Left ventricle myocardium inferior (tissue), 1 donor: ENCODE results near the gene KCNK3. TPM values are rescaled to one million over a fixed set of nuclear protein-coding genes. Genes with fewer than 3 reads are reported as not detected.

Experiments used
- DNase-seq: peaks from one replicate; pipeline ENCODE4 v3.0.0-alpha.2; 2020
- H3K27ac ChIP-seq: fragments of 200-600 bp; replicated peaks from 2 replicates; pipeline ENCODE4 v1.8.0; 2021
- H3K27me3 ChIP-seq: fragments of 200-600 bp; 2 replicates; pipeline ENCODE4 v1.8.0; 2021; ENCODE audit warnings: low read depth
- H3K36me3 ChIP-seq: fragments of 200-600 bp; 2 replicates; pipeline ENCODE4 v1.8.0; 2021
- H3K4me1 ChIP-seq: fragments of 200-600 bp; 2 replicates; pipeline ENCODE4 v1.8.0; 2021
- H3K4me3 ChIP-seq: fragments of 200-600 bp; 2 replicates; pipeline ENCODE4 v1.8.0; 2021; ENCODE audit warnings: mild to moderate bottlenecking, moderate library complexity
- H3K9me3 ChIP-seq: fragments of 200-600 bp; replicated peaks from 2 replicates; pipeline ENCODE4 v1.8.0; 2021
- CTCF ChIP-seq: fragments of 200-600 bp; IDR thresholded peaks from 2 replicates; pipeline ENCODE4 v1.8.0; 2021; ENCODE audit warnings: antibody characterized with exemption, mild to moderate bottlenecking, borderline replicate concordance
- intact Hi-C: fragments of 100-400 bp; cut with micrococcal nuclease; formaldehyde crosslinking; loops from one replicate; pipeline ENCODE4 v1.11.0; 2022
- total RNA-seq: library from RNA; stranded (reverse); fragmentation: NEBNext Ultra II Directional; extraction: Animal tissue kit (Norgen Biotek cat#: 25700); gene quantifications from one replicate; pipeline ENCODE4 v1.2.1, GENCODE V29; 2021
- donor health status: DM: no; HTN: yes; CAD: no; lungs with severe emphysema.

The KCNK3 gene
- total RNA-seq, 1 donor from 2014 or later: 3.2 TPM

- intact Hi-C loops: no loop called here
- Histone ChIP-seq H3K4me3 (no peak overlapping the region), H3K27me3 (no peaks in the 10 kb centered on the region), H3K27ac (no peak overlapping the region), H3K36me3 (no peaks in the 10 kb centered on the region), H3K4me1 (peaks cover 53% of the 10 kb centered on the region), H3K9me3 (no peaks in the 10 kb centered on the region)
- no peak for DNase-seq
- no peak for TF ChIP-seq CTCF
These were observed 13.6 kb downstream of the KCNK3 start for GRCh38 chr2:26706093-26706492.

GRCh38 chr2:26706616-26707473 lies 14.3 kb downstream of the KCNK3 start:
- no peaks in the 10 kb centered on the region for H3K27me3 ChIP-seq
- no peak overlapping the region for H3K4me3 ChIP-seq
- no peaks in the 10 kb centered on the region for H3K36me3 ChIP-seq
- no peaks in the 10 kb centered on the region for H3K9me3 ChIP-seq
- DNase-seq: peak; percentile 49
- TF ChIP-seq CTCF: no peak
- intact Hi-C loops: no loop called here
- H3K4me1 ChIP-seq: peaks cover 57% of the 10 kb centered on the region
- peak overlapping the region; percentile 49 for H3K27ac ChIP-seq

- Histone ChIP-seq H3K27ac (peak overlapping the region; percentile 49), H3K27me3 (no peaks in the 10 kb centered on the region), H3K36me3 (no peaks in the 10 kb centered on the region), H3K9me3 (no peaks in the 10 kb centered on the region), H3K4me1 (peaks cover 59% of the 10 kb centered on the region), H3K4me3 (no peak overlapping the region)
- DNase-seq: no peak
- intact Hi-C loops: no loop called here
- TF ChIP-seq CTCF: no peak
These were observed 15.2 kb downstream of the KCNK3 start for GRCh38 chr2:26707747-26708146.

GRCh38 chr2:26708457-26708856 lies 15.9 kb downstream of the KCNK3 start:
- Histone ChIP-seq H3K27ac (no peak overlapping the region), H3K4me3 (no peak overlapping the region), H3K27me3 (no peaks in the 10 kb centered on the region), H3K9me3 (no peaks in the 10 kb centered on the region), H3K36me3 (no peaks in the 10 kb centered on the region), H3K4me1 (peaks cover 66% of the 10 kb centered on the region)
- no peak for DNase-seq
- intact Hi-C loops: no loop called here
- no peak for TF ChIP-seq CTCF

- no peaks in the 10 kb centered on the region for H3K9me3 ChIP-seq
- H3K27ac ChIP-seq: peak overlapping the region; percentile 75
- DNase-seq: no peak
- no peaks in the 10 kb centered on the region for H3K27me3 ChIP-seq
- H3K4me3 ChIP-seq: no peak overlapping the region
- peaks cover 68% of the 10 kb centered on the region for H3K4me1 ChIP-seq
- intact Hi-C loops: no loop called here
- TF ChIP-seq CTCF: no peak
- no peaks in the 10 kb centered on the region for H3K36me3 ChIP-seq
These were observed 17.0 kb downstream of the KCNK3 start for GRCh38 chr2:26709323-26710110.
